ENCODE measurements around the gene PPFIA1. TPM values are rescaled to one million over a fixed set of nuclear protein-coding genes. Genes with fewer than 3 reads are reported as not detected.
"Not testable (repeated sequence)": the region's sequence is repeated elsewhere in the genome, so short reads cannot be mapped to it uniquely, and the experiment has no call there.

The PPFIA1 gene
- total RNA-seq, 1 donor from 2014 or later = 54.2 TPM

- peaks cover 8% of the 10 kb centered on the region for H3K36me3 Mint-ChIP-seq (ENCODE audit: low read depth)
- H3K4me1 Mint-ChIP-seq = peaks cover 12% of the 10 kb centered on the region
- no peak for DNase-seq
- H3K27me3 Mint-ChIP-seq = no peaks in the 10 kb centered on the region
- H3K27ac Mint-ChIP-seq = no peak overlapping the region
- H3K9me3 Mint-ChIP-seq = no peaks in the 10 kb centered on the region
- intact Hi-C loops (cut with micrococcal nuclease) = no loop called here
- no peak overlapping the region for H3K4me3 Mint-ChIP-seq
Observed at GRCh38 chr11:70313945-70314344, 43.5 kb downstream of the PPFIA1 start.

DNA sequence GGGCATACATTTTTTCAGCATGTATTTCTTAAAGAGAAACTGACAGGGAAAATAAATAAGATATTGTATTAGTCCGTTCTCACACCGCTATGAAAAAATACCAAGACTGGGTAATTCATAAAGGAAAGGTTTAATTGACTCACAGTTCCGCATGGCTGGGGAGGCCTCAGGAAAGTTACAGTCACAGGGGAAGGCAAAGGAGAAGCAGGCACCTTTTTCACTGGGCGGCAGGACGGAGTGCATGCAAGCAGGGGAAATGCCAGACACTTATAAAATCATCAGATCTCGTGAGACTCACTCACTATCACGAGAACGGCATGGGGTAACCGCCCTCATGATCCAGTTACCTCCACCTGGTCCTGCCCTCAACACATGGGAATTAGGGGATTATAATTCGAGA is 44.2 kb downstream of the PPFIA1 start:
- H3K4me3 Mint-ChIP-seq = no peak overlapping the region
- H3K36me3 Mint-ChIP-seq (ENCODE audit: low read depth) = peaks cover 8% of the 10 kb centered on the region

DNA sequence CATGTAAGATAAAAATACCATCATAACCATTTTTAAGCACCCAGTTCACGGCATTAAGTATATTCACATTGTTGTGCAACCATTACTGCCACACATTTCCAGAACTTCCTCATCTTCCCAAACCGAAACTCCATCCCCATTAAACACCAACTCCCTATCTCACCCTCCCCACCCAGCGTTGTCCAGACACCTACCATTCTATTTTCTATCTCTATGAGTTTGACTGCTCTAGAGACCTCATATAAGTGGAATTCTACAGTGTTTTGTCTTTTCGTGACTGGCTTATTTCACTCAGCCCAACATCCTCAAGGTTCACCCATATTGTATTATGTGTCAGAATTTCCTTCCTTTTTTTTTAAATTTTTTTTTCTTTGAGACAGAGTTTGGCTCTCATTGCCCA is 45.2 kb downstream of the PPFIA1 start:
- H3K9me3 Mint-ChIP-seq = no peaks in the 10 kb centered on the region
- no peaks in the 10 kb centered on the region for H3K27me3 Mint-ChIP-seq
- H3K4me1 Mint-ChIP-seq = peaks cover 12% of the 10 kb centered on the region
- no peak overlapping the region for H3K4me3 Mint-ChIP-seq
- H3K27ac Mint-ChIP-seq = no peak overlapping the region
- peaks cover 8% of the 10 kb centered on the region for H3K36me3 Mint-ChIP-seq (ENCODE audit: low read depth)
- no peak for DNase-seq
- intact Hi-C loops (cut with micrococcal nuclease) = no loop called here

More for the DNA sequence above, 44.2 kb downstream of the PPFIA1 start:
- Mint-ChIP-seq H3K27me3 (no peaks in the 10 kb centered on the region), H3K27ac (no peak overlapping the region), H3K9me3 (no peaks in the 10 kb centered on the region), H3K4me1 (peaks cover 12% of the 10 kb centered on the region)
- intact Hi-C loops (cut with micrococcal nuclease) = no loop called here
- DNase-seq = no peak

GRCh38 chr11:70317581-70318305 is 47.3 kb downstream of the PPFIA1 start:
- DNase-seq = no peak
- Mint-ChIP-seq H3K36me3 (ENCODE audit: low read depth) (peaks cover 10% of the 10 kb centered on the region), H3K27ac (no peak overlapping the region), H3K27me3 (no peaks in the 10 kb centered on the region), H3K9me3 (no peaks in the 10 kb centered on the region), H3K4me1 (peaks cover 12% of the 10 kb centered on the region), H3K4me3 (no peak overlapping the region)
- intact Hi-C loops (cut with micrococcal nuclease) = no loop called here

- H3K27me3 Mint-ChIP-seq = no peaks in the 10 kb centered on the region
- no peak overlapping the region for H3K4me3 Mint-ChIP-seq
- H3K36me3 Mint-ChIP-seq (ENCODE audit: low read depth) = peaks cover 10% of the 10 kb centered on the region
- intact Hi-C loops (cut with micrococcal nuclease) = no loop called here
- H3K9me3 Mint-ChIP-seq = no peaks in the 10 kb centered on the region
- H3K4me1 Mint-ChIP-seq = peaks cover 5% of the 10 kb centered on the region
- H3K27ac Mint-ChIP-seq = no peak overlapping the region
- DNase-seq = no peak
Observed at GRCh38 chr11:70319396-70320076, 49.0 kb downstream of the PPFIA1 start.

- Mint-ChIP-seq H3K4me1 (peaks cover 7% of the 10 kb centered on the region), H3K9me3 (no peaks in the 10 kb centered on the region), H3K27ac (no peak overlapping the region), H3K36me3 (ENCODE audit: low read depth) (peaks cover 29% of the 10 kb centered on the region), H3K4me3 (no peak overlapping the region), H3K27me3 (no peaks in the 10 kb centered on the region)
- intact Hi-C loops (cut with micrococcal nuclease) = no loop called here
- DNase-seq = no peak
Observed at GRCh38 chr11:70322666-70323065, 52.2 kb downstream of the PPFIA1 start.

GRCh38 chr11:70323806-70324205 is 53.3 kb downstream of the PPFIA1 start:
- H3K4me3 Mint-ChIP-seq = no peak overlapping the region

GRCh38 chr11:70324376-70325115 is 54.1 kb downstream of the PPFIA1 start:
- intact Hi-C loops (cut with micrococcal nuclease) = no loop called here
- DNase-seq = no peak
- peaks cover 9% of the 10 kb centered on the region for H3K4me1 Mint-ChIP-seq
- no peak overlapping the region for H3K4me3 Mint-ChIP-seq
- H3K27me3 Mint-ChIP-seq = no peaks in the 10 kb centered on the region
- H3K9me3 Mint-ChIP-seq = no peaks in the 10 kb centered on the region
- H3K27ac Mint-ChIP-seq = no peak overlapping the region
- H3K36me3 Mint-ChIP-seq (ENCODE audit: low read depth) = peaks cover 40% of the 10 kb centered on the region

More at GRCh38 chr11:70323806-70324205, 53.3 kb downstream of the PPFIA1 start:
- H3K27ac Mint-ChIP-seq = no peak overlapping the region
- peaks cover 9% of the 10 kb centered on the region for H3K4me1 Mint-ChIP-seq
- intact Hi-C loops (cut with micrococcal nuclease) = no loop called here
- H3K27me3 Mint-ChIP-seq = no peaks in the 10 kb centered on the region
- H3K36me3 Mint-ChIP-seq (ENCODE audit: low read depth) = peaks cover 39% of the 10 kb centered on the region
- DNase-seq = no peak
- H3K9me3 Mint-ChIP-seq = no peaks in the 10 kb centered on the region

DNA sequence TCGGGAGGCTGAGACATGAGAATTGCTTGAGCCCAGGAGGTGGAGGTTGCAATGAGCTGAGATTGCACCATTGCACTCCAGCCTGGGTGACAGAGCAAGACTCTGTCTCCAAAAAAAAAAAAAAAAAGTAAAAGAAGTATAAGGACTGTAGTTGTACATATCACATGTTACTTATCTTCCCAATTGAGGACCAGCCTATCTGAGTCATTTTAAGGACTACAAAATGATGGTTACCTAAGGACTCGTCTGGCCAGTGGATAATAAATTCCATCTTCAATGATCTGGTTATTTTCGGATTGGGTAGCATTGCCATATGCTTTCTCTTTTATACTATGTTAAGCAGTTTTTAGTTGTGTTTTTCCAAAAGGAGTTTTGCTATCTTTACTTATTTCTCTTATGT is 55.3 kb downstream of the PPFIA1 start:
- intact Hi-C loops (cut with micrococcal nuclease) = no loop called here
- Mint-ChIP-seq H3K4me3 (no peak overlapping the region), H3K4me1 (peaks cover 9% of the 10 kb centered on the region), H3K27me3 (no peaks in the 10 kb centered on the region), H3K27ac (no peak overlapping the region), H3K9me3 (no peaks in the 10 kb centered on the region), H3K36me3 (ENCODE audit: low read depth) (peaks cover 49% of the 10 kb centered on the region)
- DNase-seq = no peak

GRCh38 chr11:70326365-70326811 is 55.9 kb downstream of the PPFIA1 start:
- Mint-ChIP-seq H3K27ac (no peak overlapping the region), H3K9me3 (no peaks in the 10 kb centered on the region), H3K36me3 (ENCODE audit: low read depth) (peaks cover 50% of the 10 kb centered on the region), H3K4me1 (peaks cover 7% of the 10 kb centered on the region), H3K27me3 (no peaks in the 10 kb centered on the region), H3K4me3 (no peak overlapping the region)
- DNase-seq = no peak
- intact Hi-C loops (cut with micrococcal nuclease) = no loop called here

DNA sequence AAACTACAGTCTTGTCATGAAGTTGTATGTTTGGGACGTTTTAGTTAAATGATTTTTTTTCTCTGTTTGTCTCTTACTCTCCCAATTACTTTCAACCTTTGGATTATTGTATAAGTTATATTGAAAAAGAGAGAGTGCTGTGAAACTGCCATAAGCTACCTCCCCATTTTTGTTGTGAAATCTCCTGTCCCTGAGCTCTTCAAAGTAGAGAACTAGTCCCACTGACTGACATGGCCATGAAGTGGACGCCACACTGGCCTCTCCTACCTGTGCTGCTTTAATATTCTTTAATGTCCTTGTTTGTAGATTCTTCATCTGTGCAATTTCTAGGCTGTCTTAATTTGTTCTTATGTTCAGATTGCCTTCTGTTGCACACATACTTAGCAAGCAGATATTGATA is 56.3 kb downstream of the PPFIA1 start:
- Mint-ChIP-seq H3K27ac (no peak overlapping the region), H3K9me3 (no peaks in the 10 kb centered on the region), H3K27me3 (no peaks in the 10 kb centered on the region), H3K4me1 (peaks cover 7% of the 10 kb centered on the region), H3K36me3 (ENCODE audit: low read depth) (peaks cover 51% of the 10 kb centered on the region), H3K4me3 (no peak overlapping the region)
- intact Hi-C loops (cut with micrococcal nuclease) = no loop called here
- no peak for DNase-seq

- H3K27me3 Mint-ChIP-seq = no peaks in the 10 kb centered on the region
- no peak overlapping the region for H3K27ac Mint-ChIP-seq
- H3K36me3 Mint-ChIP-seq (ENCODE audit: low read depth) = peaks cover 55% of the 10 kb centered on the region
- intact Hi-C loops (cut with micrococcal nuclease) = no loop called here
- no peaks in the 10 kb centered on the region for H3K9me3 Mint-ChIP-seq
- peaks cover 7% of the 10 kb centered on the region for H3K4me1 Mint-ChIP-seq
- no peak for DNase-seq
- no peak overlapping the region for H3K4me3 Mint-ChIP-seq
Observed at GRCh38 chr11:70327717-70328116, 57.2 kb downstream of the PPFIA1 start.

- Mint-ChIP-seq H3K4me3 (no peak overlapping the region), H3K27ac (no peak overlapping the region), H3K27me3 (no peaks in the 10 kb centered on the region), H3K9me3 (no peaks in the 10 kb centered on the region), H3K36me3 (ENCODE audit: low read depth) (peaks cover 63% of the 10 kb centered on the region), H3K4me1 (peaks cover 5% of the 10 kb centered on the region)
- no peak for DNase-seq
- intact Hi-C loops (cut with micrococcal nuclease) = no loop called here
Observed at GRCh38 chr11:70328556-70328955, 58.1 kb downstream of the PPFIA1 start.

- H3K4me3 Mint-ChIP-seq; H3K27me3 Mint-ChIP-seq; DNase-seq; H3K27ac Mint-ChIP-seq; intact Hi-C loops (cut with micrococcal nuclease); H3K9me3 Mint-ChIP-seq; H3K4me1 Mint-ChIP-seq: not testable (repeated sequence)
- peaks cover 65% of the 10 kb centered on the region for H3K36me3 Mint-ChIP-seq (ENCODE audit: low read depth)
Observed at GRCh38 chr11:70331320-70331843, 60.9 kb downstream of the PPFIA1 start.

Data from activated CD4-positive, alpha-beta T cell treated with anti-CD3 and anti-CD28 coated beads, Interleukin-2, amount 10 ng/mL, durations not matched to agents 24 days and 14 days (primary cell).